ENCODE results near the gene CLPSL2. TPM values are rescaled to one million over a fixed set of nuclear protein-coding genes. Genes with fewer than 3 reads are reported as not detected.

Gene CLPSL2
- total and polyA plus RNA-seq, 8 donors: 0.61 to 4.3 (median 2.5) TPM

DNA sequence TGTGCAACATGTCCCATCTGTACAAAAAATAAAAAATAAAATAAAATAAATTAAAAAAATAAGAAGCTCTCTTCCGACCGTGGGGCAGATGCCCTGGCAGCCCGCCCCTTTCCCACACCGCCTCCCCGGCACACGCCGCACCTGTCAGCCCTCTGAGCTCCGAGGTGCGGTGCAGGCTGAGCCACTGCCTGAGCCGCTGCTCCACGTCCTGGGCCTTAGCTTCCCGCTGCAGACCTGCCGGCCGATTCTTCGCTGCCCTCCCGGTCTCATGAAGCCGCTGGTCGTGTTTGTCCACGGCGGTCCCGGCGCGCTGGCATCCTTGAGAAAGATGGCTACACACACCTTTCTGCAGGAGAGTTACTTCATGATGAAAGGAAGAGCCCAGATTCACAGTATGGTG is 10.7 kb upstream of the CLPSL2 start:
- Histone ChIP-seq H3K27me3 (no peaks in the 10 kb centered on the region), H3K4me3 (no peak overlapping the region), H3K9me3 (no peaks in the 10 kb centered on the region), H3K27ac (no peak overlapping the region), H3K36me3 (no peaks in the 10 kb centered on the region), H3K4me1 (no peaks in the 10 kb centered on the region)
- no peak for ATAC-seq
- no peak for FAIRE-seq
- WGBS, 2 donors: 61 to 83% methylated on average over 23 of the region's 23 CpGs
- intact Hi-C loops (cut with DNase I): no loop called here
- TF ChIP-seq, protein P1, sequence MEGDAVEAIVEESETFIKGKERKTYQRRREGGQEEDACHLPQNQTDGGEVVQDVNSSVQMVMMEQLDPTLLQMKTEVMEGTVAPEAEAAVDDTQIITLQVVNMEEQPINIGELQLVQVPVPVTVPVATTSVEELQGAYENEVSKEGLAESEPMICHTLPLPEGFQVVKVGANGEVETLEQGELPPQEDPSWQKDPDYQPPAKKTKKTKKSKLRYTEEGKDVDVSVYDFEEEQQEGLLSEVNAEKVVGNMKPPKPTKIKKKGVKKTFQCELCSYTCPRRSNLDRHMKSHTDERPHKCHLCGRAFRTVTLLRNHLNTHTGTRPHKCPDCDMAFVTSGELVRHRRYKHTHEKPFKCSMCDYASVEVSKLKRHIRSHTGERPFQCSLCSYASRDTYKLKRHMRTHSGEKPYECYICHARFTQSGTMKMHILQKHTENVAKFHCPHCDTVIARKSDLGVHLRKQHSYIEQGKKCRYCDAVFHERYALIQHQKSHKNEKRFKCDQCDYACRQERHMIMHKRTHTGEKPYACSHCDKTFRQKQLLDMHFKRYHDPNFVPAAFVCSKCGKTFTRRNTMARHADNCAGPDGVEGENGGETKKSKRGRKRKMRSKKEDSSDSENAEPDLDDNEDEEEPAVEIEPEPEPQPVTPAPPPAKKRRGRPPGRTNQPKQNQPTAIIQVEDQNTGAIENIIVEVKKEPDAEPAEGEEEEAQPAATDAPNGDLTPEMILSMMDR (IDR thresholded peaks at IDR 0.05): no peak
- DNase-seq: no peak

DNA sequence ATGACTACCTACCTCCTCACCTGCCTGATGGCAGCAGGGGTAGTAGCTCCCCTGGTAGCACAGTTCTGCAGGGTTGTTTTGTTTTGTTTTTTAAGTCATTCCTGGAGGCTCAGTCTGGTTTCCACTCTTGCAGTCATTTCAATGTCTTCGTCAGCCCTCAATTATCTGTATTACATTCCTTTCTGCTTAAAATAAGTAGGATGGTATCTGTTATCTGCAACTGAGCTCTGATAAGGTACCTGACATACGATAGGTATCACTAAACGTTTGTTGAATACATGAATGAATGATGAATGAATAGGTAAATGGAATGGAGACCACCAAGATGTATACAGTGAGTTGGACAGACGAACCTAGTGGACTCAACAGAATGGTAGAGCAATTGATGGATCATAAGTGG is 7.2 kb upstream of the CLPSL2 start:
- FAIRE-seq (no peak), DNase-seq (no peak), ATAC-seq (no peak)
- TF ChIP-seq, protein P1 (IDR thresholded peaks at IDR 0.05): no peak
- 59 to 62% methylated on average over 4 of the region's 4 CpGs for WGBS, 2 donors
- Histone ChIP-seq H3K27ac (no peak overlapping the region), H3K4me1 (no peaks in the 10 kb centered on the region), H3K36me3 (no peaks in the 10 kb centered on the region), H3K27me3 (no peaks in the 10 kb centered on the region), H3K9me3 (no peaks in the 10 kb centered on the region), H3K4me3 (no peak overlapping the region)
- intact Hi-C loops (cut with DNase I): no loop called here

DNA sequence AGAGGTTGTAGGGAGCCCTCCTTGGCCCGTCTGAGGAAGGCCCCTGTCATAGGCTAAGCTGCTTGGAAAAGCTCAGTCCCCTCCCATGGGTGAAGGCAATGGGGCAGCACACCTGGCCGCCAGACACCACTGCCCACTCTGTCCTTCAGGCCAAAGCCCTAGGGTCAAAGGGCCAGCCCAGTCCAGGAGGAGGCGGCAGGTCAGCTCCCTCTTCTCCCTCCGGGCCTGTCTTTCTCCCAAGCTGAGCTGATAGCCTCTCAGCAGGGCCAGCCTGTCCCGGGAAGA is 5.1 kb upstream of the CLPSL2 start:
- no peak overlapping the region for H3K4me3 ChIP-seq
- no peak overlapping the region for H3K27ac ChIP-seq
- H3K27me3 ChIP-seq: no peaks in the 10 kb centered on the region
- no peak for DNase-seq
- WGBS, 2 donors: 74 to 80% methylated on average over 5 of the region's 5 CpGs
- no peaks in the 10 kb centered on the region for H3K9me3 ChIP-seq
- intact Hi-C loops (cut with DNase I): no loop called here
- TF ChIP-seq, protein P1 (IDR thresholded peaks at IDR 0.05): no peak
- no peak for ATAC-seq
- no peak for FAIRE-seq
- no peaks in the 10 kb centered on the region for H3K4me1 ChIP-seq
- no peaks in the 10 kb centered on the region for H3K36me3 ChIP-seq

DNA sequence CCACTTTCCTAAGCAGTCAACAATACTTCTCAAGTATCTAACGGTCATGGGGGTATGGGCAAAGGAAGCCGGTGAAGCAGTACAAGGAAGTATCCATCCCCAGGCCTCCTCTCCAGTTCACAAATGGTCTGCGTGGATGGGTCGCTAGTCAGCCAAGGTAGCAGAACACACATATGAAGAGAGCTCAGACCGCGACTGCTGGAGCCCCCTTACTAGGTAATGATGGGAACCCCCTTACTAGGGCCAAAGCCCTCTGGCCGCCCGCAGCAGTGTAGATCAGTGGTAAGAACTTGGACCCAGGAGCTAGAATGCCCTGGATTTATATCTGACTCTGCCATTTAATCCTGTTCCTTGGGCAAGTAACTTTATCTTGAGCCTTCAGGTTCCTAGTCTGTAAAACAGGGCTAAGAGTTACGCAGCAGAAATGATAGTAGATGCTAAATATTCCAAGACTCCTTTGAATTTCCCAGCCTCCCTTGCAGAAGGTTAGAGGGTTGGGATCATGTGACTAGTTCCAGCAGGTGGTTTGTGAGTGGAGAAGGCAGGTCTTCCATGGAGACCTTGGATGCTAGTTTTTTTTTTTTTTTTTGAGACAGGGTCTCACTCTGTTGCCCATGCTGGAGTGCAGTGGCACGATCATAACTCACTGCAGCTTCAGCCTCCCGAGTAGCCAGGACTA is 2.1 kb upstream of the CLPSL2 start:
- TF ChIP-seq, protein P1 (IDR thresholded peaks at IDR 0.05): no peak
- H3K27ac ChIP-seq: no peak overlapping the region
- WGBS, 2 donors: 80 to 86% methylated on average over 11 of the region's 11 CpGs
- H3K36me3 ChIP-seq: no peaks in the 10 kb centered on the region
- no peak overlapping the region for H3K4me3 ChIP-seq
- H3K9me3 ChIP-seq: no peaks in the 10 kb centered on the region
- DNase-seq (no peak), ATAC-seq (no peak), FAIRE-seq (no peak)
- intact Hi-C loops (cut with DNase I): no loop called here
- no peaks in the 10 kb centered on the region for H3K4me1 ChIP-seq
- no peaks in the 10 kb centered on the region for H3K27me3 ChIP-seq

DNA sequence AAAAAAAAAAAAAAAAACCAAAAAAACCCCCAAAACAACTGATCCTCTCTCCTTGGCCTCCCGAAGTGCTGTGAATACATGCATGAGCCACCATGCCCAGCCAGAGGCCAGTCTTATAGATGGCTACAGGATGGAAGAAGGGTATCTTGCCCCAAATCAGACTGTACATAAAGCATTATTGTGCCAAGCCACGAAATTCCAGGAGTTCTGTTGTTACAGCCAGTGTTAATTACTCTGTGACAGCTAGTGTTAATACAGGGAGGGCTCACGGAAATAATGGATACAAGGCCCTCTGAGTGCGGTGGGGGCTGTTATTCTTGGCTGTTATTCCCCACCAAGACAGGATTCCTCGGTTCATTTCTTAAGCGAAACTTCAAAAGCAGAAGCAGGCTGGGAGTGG is 1.4 kb upstream of the CLPSL2 start:
- 83 to 86% methylated on average over 6 of the region's 6 CpGs for WGBS, 2 donors
- TF ChIP-seq, protein P1 (IDR thresholded peaks at IDR 0.05): no peak
- no peak overlapping the region for H3K4me3 ChIP-seq
- no peak for ATAC-seq
- no peak for FAIRE-seq
- DNase-seq: no peak
- intact Hi-C loops (cut with DNase I): no loop called here
- no peaks in the 10 kb centered on the region for H3K27me3 ChIP-seq
- no peaks in the 10 kb centered on the region for H3K36me3 ChIP-seq
- no peaks in the 10 kb centered on the region for H3K4me1 ChIP-seq
- no peaks in the 10 kb centered on the region for H3K9me3 ChIP-seq
- no peak overlapping the region for H3K27ac ChIP-seq

Measured in pancreas (tissue), 10 donors.